HG02970 (cell line): ENCODE results near the gene NT5C3B.
"Not testable (repeated sequence)": the region's sequence is repeated elsewhere in the genome, so short reads cannot be mapped to it uniquely, and the experiment has no call there.

ENCODE experiments used
- ATAC-seq: cut with Tn5 transposase; IDR thresholded peaks from one replicate; pipeline ENCODE4 v1.9.1; 2021; ENCODE audit warnings: mild to moderate bottlenecking, moderate library complexity, moderate number of reproducible peaks; ENCODE audit not compliant: unreplicated experiment, low FRiP score

Gene NT5C3B

DNA sequence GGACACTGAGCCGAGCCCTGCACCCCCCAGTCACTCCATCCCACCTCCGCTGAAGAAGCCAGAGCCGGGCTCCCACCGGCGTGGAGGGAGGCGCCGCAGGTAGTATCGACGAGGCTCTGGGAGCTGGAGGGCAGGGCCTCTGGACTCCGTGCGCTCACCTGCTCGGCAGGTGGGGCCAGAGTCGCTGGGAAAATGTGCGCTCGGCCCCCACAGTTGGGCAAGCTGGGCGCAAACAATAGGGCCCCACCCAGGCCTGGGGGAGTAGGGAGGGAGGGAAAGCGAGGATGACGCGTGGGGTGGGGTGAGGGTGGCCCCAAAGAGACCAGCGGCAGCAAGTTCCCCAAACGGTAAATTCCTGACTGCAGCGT, 50.2 kb downstream of the NT5C3B start:
- no peak for ATAC-seq

DNA sequence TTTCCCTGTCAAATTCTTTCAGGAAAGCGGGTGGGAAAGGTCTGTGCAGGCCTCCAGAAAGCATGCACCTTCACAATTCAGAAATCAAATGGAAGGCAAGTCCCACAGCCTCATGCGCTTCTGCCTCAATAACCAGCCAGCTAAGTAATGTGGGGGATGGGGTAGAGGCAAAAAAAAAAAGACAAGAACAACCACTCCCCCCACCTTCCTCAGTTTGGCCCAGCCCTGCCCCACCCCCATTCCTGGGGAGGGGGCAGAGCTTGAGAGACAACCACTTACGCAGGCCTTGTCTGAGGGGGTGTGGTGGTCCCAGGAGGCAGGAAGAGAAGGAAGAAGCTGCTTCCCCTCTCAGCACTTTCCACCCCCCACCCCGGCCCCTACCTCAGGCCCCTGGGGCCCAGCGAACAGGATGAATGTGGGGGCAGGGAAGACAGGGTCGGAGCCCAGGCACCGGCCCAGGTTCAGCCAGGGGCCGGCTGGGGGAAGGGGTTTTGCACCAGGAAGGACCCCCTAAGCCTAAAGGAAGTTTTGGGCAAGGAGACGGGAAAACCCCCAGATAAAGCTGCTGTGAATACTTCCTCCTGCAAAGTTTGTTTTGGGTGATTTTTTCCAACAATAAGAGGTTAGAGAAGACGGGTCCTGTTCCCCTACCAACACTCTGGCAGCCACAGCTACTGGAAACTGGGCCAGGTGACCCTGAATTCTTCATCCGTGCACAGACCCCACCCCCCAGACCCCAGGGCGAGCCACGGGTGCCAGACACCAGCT, 50.8 kb downstream of the NT5C3B start:
- ATAC-seq: no peak

DNA sequence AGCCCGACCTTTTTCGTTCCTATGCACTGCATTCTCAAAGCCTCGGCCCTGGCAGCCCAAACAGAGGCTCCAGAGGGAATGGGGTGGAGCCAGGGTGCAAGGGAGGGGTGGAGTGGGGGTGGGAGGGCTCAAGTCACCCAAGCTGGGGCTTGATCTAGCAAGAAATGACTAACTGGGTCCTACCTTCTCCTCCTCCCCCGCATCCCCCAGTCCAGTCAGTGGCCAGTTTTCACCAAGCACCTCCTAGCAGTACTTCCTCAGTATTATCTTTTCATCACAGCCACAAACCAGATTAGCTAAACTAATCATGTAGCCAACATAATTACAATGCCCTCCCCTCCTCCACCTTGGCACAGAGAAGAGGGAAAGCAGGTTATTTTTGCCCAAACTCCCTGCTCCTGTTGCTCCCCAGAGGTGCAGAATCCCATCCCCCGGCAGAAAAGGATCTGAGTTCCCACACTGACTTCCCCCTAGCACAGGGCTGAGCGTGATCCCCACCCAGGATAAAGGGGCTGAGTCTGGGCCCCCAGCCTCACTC, 51.8 kb downstream of the NT5C3B start:
- no peak for ATAC-seq

DNA sequence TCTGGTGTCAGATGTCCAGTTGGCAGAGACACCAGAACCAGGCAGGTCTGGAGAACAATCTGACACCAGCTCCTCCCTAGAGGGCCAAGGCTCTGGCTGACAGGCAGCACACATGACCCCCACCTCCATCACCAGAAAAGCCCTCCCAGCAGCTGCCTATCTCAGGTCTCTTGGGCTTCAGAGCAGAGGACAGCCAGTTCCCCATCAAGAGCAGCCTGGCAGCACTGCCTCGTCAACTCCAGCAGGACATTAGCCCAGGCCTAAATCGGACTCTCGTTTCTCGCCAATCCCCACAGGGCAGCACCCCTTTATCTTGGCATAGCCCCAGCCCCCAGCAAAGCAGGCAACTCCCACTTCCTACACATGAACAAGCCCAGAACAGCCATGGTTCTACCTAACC, 53.9 kb downstream of the NT5C3B start:
- no peak for ATAC-seq

DNA sequence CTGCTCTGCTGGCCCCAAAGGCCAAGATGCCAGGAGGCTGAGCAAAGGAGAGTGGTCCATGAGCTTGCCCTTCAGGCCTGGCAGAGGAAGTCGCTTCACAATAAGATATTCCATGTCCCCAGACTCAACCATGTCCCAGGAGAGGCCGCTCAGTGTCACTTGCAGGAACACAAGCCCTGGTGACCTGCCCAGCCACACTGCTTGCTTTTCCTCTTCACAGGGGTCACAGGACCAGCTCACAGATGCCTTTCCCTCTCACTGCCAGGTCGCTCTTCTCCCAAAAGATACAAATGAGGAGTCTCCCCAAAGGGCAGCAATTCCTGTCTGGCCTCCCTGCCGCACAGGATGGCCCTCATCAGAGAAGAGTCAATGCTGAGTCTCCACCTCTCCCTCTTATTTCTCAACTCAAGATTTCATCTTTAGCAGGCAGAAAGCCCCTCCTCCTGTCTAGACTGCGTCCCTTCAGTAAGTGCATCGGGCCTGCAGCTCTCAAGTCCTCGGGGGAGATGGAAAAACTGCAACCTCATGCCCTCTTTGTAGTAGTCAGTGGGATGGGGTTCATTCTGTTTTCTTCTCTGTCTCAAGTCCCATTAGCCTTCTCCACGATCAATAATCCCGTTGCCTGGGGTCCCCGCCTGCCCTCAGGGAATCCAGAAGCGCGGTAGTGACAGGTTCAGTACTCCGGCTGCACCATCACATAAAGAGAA, 54.5 kb downstream of the NT5C3B start:
- ATAC-seq: no peak

DNA sequence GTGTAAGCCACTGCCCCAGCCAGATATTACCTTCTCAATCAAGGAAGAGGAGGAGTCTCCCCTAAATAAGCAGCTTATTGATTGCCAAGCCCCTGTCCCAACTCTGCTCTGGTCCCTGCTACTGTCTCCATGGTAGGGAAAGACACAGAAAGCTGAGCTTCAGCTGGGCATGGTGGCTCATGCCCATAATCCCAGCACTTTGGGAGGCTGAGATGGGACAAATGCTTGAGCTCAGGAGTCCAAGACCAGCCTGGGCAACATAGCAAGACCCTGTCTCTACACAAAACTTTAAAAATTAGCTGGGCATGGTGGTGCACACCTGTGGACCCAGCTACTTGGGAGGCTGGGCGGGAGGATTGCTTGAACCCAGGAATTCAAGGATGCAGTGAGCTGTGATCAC, 56.1 kb downstream of the NT5C3B start:
- no peak for ATAC-seq

DNA sequence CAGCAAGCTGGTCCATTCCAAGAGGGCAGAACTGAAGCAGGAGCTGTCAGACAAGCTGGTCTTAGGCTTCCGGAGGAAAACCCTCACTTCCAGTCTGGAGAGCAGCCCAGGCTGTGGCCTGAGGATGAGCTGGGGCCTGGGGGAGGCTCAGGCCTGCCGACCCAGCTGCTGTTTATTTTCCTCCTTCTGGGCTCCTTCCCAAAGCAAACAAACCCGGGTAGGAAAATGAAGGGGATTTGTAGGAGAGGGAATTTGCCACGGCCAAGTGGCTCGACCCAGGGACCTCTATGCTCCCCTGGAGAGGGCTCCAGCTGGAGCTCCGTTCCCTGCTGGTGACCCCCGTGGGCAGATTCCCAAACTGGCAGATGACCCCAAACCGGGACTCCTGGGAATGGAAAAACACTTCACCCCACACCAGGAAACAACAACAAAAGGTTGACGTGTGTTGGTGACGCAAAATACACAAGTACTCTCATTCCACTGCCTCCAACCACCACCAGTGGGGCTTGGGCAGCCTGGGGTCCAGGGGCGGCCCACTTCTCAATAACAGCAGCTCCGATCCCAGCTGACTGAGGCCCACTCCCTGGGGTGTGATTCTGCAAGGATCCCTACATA, 58.4 kb downstream of the NT5C3B start:
- ATAC-seq: no peak

DNA sequence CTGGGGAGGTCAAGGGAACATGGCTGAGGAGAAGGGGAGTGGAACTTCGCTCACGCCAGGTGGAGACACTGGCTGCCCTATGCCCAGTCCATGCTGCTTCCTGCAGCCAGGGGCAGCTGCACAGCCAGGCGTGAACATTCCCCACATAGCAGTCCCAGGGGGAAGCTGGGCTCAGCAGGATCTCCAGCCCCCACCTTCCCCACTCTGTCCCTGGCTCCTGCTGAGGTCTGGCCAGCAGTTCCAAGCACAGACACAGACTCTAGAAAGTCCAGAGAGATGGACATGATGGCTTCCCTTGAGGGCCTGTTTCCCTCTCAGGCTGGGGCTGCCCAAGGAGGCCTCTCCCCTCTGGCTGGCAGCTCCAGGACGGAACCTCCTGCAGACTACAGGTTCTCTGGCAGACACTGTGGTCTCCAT, 58.9 kb downstream of the NT5C3B start:
- ATAC-seq: no peak

DNA sequence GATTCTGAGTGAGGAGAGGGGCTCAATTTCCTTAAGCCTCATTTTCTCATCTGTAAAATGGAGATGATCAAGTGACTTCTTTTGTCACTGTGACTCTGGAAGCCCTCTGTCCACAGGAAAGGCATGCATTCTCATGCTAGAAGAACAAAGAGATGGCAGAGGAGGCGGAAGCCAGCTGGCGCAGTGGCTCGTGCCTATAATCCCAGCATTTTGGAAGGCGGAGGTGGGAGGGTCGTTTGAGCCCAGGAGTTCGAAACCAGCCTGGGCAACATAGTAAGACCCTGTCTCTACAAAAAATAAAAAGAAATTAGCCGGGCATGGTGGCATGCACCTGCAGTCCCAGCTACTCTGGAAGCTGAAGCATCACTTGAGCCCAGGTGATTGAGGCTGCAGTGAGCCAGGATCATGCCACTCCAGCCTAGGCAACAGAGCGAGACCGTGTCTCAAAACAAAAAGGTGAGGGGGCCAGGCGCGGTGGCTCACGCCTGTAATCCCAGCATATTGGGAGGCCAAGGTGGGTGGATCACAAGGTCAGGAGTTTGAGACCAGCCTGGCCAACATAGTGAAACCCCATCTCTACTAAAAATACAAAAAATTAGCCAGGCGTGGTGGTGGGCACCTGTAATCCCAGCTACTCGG, 59.7 kb downstream of the NT5C3B start:
- not testable (repeated sequence) for ATAC-seq

DNA sequence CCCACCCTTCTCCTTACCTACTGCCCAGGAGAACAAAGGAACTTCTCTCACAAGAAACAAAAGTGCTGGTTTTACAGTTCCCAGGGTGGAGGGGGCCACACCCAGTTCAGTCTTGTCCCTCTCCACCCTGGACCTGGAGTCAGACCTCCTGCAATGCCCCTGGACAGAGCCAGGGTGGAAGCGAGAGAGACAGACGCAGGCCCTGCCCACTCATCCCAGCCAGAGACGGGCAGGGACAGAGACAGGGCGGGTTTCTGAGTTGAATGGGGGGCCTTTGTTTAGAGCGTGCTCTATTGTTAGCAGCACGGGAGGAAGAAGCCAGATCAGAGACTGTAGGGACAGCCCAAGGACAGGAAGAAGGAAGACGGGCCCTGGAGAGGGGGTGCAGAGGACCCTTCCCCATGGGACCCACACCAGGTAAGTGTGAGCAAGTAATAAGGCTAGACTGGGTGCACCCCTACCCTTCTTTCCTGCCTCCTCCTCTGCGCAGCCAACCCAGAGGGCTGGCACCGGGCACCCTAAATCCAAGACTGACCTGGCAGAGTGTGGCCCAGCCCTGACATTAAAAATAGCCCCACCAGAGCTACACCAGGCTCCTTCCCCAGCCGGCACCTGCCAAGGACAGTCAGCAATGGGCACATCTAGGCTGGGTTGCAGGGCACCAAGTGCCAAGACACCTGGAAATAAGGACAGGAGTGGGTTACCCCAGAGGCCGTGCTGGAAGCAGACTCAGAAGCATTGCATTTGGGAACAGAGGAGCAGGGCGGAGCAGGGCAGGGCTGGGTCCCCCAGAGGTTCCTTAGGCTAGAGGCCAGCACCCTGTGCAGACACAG, 60.4 kb downstream of the NT5C3B start:
- ATAC-seq: no peak
